Stomach smooth muscle (tissue), 2 donors: ENCODE measurements around the gene ADAMTSL2.

Source experiments
- H3K27ac ChIP-seq: one replicate; pipeline ENCODE4 v1.7.0; 2013; ENCODE audit warnings: mild to moderate bottlenecking, low read length, inconsistent platforms
- H3K27me3 ChIP-seq, 2 donors: one replicate each; pipeline ENCODE4 v1.7.0; 2013; ENCODE audit warnings: low read length in 2 of 2; ENCODE audit not compliant: insufficient read depth in 2 of 2, control insufficient read depth in 1 of 2
- H3K36me3 ChIP-seq, 2 donors: one replicate each; pipeline ENCODE4 v1.7.0; 2013; ENCODE audit warnings: low read length in 2 of 2; ENCODE audit not compliant: control insufficient read depth in 2 of 2, insufficient read depth in 2 of 2
- H3K4me1 ChIP-seq: one replicate; pipeline ENCODE4 v1.7.0; 2013; ENCODE audit warnings: low read length; ENCODE audit not compliant: control insufficient read depth, insufficient read depth
- H3K4me3 ChIP-seq, 2 donors: one replicate each; pipeline ENCODE4 v1.7.0; 2013; ENCODE audit warnings: low read length in 2 of 2
- H3K9ac ChIP-seq, 2 donors: one replicate each; pipeline ENCODE4 v1.7.0; 2013; ENCODE audit warnings: low read length in 2 of 2, mild to moderate bottlenecking in 1 of 2
- H3K9me3 ChIP-seq, 2 donors: one replicate each; pipeline ENCODE4 v1.7.0; 2013; ENCODE audit warnings: low read length in 2 of 2; ENCODE audit not compliant: control insufficient read depth in 2 of 2
- donor health status: healthy.
- donor health status: Pancreatic carcinoma.

ADAMTSL2 gene

GRCh38 chr9:133553123-133553522 lies 18.6 kb downstream of the ADAMTSL2 start:
- Histone ChIP-seq H3K36me3 (peaks cover 0 to 2% of the 10 kb centered on the region in 2 donors), H3K9me3 (no peaks in the 10 kb centered on the region), H3K27me3 (peaks cover 0 to 4% of the 10 kb centered on the region in 2 donors), H3K9ac (no peak overlapping the region), H3K4me1 (peaks cover 5% of the 10 kb centered on the region), H3K4me3 (no peak overlapping the region), H3K27ac (no peak overlapping the region)

DNA sequence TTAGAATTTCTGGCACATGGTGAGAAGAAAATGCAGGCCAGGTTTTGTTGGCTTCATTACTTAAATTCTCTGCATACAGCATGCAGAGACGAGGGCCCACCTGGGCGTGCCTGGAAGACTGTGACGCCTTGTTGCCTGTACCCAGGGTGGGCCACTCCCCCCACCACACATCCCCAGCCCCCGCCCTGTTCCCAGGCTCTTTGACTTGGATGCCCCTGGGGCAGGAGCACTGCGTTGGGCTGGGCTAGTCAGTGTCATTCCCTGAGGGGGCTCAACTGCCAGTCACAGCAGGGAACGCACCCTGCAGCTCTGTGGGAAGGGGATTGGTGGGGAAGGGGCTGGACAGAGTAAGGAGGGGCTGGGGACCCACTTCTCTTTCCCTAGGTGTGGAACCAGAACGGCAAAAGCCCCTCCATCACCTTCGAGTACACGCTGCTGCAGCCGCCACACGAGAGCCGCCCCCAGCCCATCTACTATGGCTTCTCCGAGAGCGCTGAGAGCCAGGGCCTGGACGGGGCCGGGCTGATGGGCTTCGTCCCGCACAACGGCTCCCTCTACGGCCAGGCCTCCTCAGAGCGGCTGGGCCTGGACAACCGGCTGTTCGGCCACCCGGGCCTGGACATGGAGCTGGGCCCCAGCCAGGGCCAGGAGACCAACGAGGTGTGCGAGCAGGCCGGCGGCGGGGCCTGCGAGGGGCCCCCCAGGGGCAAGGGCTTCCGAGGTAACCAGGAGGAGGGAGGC lies 19.6 kb downstream of the ADAMTSL2 start:
- peaks cover 11% of the 10 kb centered on the region for H3K4me1 ChIP-seq
- no peak overlapping the region for H3K4me3 ChIP-seq
- H3K27ac ChIP-seq = no peak overlapping the region
- H3K27me3 ChIP-seq = peaks cover 0 to 4% of the 10 kb centered on the region in 2 donors
- H3K9ac ChIP-seq = no peak overlapping the region
- no peaks in the 10 kb centered on the region for H3K9me3 ChIP-seq
- peaks cover 0 to 2% of the 10 kb centered on the region in 2 donors for H3K36me3 ChIP-seq

DNA sequence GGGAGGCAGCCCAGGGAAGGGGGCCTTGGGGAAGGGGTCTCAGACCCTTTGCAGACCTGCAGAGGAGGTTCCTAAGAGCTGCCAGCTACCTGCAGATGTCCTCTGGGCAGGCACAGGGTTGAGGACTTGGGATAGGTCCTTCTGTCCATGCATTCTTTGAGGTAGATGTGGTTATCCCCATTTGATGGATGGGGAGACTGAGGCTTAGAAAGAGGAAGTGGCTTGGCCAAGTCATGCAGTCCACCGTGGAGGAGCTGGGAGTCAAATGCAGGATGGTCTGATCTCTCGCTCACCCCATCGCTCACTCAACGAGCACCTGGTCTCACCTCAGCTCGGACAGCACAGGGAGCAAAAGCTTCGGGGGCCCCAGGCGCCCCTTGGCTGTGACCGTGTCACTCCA lies 20.2 kb downstream of the ADAMTSL2 start:
- no peak overlapping the region for H3K27ac ChIP-seq
- no peak overlapping the region for H3K4me3 ChIP-seq
- no peaks in the 10 kb centered on the region for H3K9me3 ChIP-seq
- peaks cover 0 to 4% of the 10 kb centered on the region in 2 donors for H3K27me3 ChIP-seq
- peaks cover 11% of the 10 kb centered on the region for H3K4me1 ChIP-seq
- H3K9ac ChIP-seq = no peak overlapping the region
- peaks cover 0 to 2% of the 10 kb centered on the region in 2 donors for H3K36me3 ChIP-seq

- Histone ChIP-seq H3K4me1 (peaks cover 22% of the 10 kb centered on the region), H3K9ac (no peak overlapping the region), H3K9me3 (no peaks in the 10 kb centered on the region), H3K27ac (no peak overlapping the region), H3K36me3 (no peaks in the 10 kb centered on the region), H3K4me3 (no peak overlapping the region), H3K27me3 (peaks cover 0 to 4% of the 10 kb centered on the region in 2 donors)
These were observed 21.9 kb downstream of the ADAMTSL2 start for GRCh38 chr9:133556354-133556753.

GRCh38 chr9:133557581-133557980 lies 23.1 kb downstream of the ADAMTSL2 start:
- no peaks in the 10 kb centered on the region for H3K36me3 ChIP-seq
- no peak overlapping the region for H3K9ac ChIP-seq
- no peaks in the 10 kb centered on the region for H3K9me3 ChIP-seq
- H3K4me3 ChIP-seq = no peak overlapping the region
- H3K27me3 ChIP-seq = peaks cover 0 to 4% of the 10 kb centered on the region in 2 donors
- no peak overlapping the region for H3K27ac ChIP-seq
- peaks cover 22% of the 10 kb centered on the region for H3K4me1 ChIP-seq

DNA sequence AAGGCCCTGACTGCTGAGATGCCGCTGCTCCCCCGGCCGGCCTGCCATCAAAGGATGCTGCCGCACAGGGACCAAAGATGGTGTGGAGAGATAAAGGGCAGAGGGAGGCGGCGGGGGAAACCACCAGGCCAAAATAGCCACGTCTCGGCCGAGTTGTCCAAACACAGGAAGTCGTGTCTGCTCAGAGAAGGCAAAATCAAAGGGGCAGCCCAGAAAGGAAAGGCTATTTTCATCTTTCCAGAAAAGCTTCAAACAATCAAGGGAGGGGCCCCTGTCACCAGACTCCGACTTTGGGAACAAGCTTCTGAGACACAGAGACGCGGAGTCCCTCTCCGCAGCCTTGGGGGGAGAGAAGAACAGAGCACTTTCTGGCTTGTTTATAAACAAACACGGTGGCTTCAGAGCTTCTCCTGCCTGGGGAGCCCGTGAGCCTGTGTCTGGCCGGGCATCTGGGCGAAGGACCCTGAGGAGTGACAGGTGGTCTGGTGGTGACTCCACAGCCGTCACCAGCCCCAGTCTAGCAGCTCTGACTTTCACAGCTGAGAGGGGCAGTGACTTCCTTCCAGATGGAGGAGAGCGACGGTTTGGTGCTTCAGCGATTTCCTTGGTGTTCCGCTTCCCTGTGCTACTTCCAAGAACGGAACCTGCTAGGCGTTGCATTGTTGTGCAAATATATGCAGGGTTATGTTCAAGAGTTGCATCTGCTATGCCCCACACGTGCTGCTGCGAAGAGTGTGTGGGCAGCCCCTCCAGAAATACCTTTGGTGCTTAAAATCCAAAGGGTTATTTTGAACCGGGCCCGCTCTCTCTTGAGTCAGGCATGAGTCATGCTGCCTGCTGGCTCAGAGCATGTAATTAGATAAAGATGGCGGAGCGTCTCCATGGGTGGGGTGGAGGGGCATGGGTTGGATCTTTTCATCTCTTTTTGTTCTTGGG lies 24.0 kb downstream of the ADAMTSL2 start:
- Histone ChIP-seq H3K27ac (peak overlapping the region; percentile 11), H3K4me3 (peak overlapping the region in 1 of 2 donors; percentile 22), H3K4me1 (peaks cover 30% of the 10 kb centered on the region), H3K27me3 (peaks cover 3 to 4% of the 10 kb centered on the region in 2 donors), H3K36me3 (no peaks in the 10 kb centered on the region), H3K9me3 (no peaks in the 10 kb centered on the region), H3K9ac (no peak overlapping the region)

DNA sequence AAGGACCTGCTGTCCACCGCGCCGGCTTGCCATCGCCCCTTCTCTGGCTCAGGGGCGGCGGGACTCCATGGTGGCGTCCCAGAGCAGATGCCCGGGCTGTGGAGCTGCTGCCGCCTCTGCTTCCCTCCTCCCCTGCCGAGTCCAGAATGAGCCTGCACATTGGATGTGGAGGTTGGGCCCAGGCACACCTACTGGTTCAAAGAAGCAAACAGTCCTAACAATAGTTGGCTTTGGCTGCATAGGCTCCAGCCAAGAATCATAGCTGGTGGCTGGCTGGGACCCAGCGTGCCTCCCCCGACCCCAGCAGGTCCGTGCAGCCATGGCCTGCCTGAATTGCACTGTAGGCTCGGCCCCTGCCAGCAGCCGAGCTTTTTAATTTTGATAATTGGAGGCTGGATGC lies 25.8 kb downstream of the ADAMTSL2 start:
- H3K9me3 ChIP-seq = no peaks in the 10 kb centered on the region
- H3K9ac ChIP-seq = no peak overlapping the region
- H3K4me1 ChIP-seq = peaks cover 38% of the 10 kb centered on the region
- no peak overlapping the region for H3K4me3 ChIP-seq
- H3K27ac ChIP-seq = no peak overlapping the region
- peaks cover 0 to 3% of the 10 kb centered on the region in 2 donors for H3K27me3 ChIP-seq
- H3K36me3 ChIP-seq = no peaks in the 10 kb centered on the region

DNA sequence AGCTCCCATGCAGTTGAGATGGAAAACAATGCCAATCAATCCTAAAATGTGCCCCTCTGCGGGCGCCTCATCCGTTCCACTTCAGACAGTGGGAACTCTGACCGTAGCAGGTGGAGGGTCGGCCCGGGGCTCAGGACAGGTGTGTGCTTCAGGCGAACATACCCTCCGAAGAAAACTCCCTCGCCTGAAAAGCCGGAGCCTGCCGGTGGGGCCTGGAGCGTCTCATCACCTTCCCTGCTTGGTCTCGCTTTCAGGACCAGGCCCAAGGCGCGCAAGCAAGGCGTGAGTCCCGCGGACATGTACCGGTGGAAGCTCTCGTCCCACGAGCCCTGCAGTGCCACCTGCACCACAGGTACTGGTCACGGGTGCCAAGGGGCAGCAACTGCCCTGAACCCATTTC lies 26.4 kb downstream of the ADAMTSL2 start:
- no peaks in the 10 kb centered on the region for H3K36me3 ChIP-seq
- H3K4me1 ChIP-seq = peaks cover 44% of the 10 kb centered on the region
- peaks cover 0 to 3% of the 10 kb centered on the region in 2 donors for H3K27me3 ChIP-seq
- H3K9ac ChIP-seq = no peak overlapping the region
- no peak overlapping the region for H3K27ac ChIP-seq
- H3K4me3 ChIP-seq = no peak overlapping the region
- H3K9me3 ChIP-seq = no peaks in the 10 kb centered on the region

DNA sequence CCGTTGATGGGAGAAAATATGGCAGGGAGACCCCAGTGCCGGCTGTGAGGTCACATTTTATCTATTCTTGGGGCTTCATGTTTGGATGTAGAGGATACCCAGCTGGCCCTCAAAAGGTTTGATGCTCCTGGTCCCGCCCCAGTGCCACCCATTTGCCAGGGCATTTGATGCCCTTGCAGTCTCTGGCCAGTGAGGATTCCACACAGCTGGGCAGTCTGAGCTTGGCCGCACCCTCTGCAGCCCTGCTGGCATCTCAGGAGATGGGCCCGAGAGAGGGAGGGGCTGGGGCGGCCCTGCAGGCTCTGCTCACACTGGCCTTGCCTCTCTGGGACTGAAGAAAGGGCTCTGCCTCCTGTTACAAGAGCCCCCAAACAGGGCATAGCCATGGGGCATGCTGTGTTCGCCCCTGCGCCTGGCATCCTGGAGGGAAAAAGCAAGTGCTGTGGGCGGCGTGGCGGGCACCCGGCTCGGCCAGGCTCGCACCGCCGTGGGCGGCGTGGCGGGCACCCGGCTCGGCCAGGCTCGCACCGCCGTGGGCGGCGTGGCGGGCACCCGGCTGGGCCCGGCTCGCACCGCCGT lies 27.6 kb downstream of the ADAMTSL2 start:
- Histone ChIP-seq H3K4me1 (peaks cover 45% of the 10 kb centered on the region), H3K9ac (no peak overlapping the region), H3K9me3 (no peaks in the 10 kb centered on the region), H3K27ac (no peak overlapping the region), H3K27me3 (peaks cover 0 to 3% of the 10 kb centered on the region in 2 donors), H3K4me3 (no peak overlapping the region), H3K36me3 (no peaks in the 10 kb centered on the region)

DNA sequence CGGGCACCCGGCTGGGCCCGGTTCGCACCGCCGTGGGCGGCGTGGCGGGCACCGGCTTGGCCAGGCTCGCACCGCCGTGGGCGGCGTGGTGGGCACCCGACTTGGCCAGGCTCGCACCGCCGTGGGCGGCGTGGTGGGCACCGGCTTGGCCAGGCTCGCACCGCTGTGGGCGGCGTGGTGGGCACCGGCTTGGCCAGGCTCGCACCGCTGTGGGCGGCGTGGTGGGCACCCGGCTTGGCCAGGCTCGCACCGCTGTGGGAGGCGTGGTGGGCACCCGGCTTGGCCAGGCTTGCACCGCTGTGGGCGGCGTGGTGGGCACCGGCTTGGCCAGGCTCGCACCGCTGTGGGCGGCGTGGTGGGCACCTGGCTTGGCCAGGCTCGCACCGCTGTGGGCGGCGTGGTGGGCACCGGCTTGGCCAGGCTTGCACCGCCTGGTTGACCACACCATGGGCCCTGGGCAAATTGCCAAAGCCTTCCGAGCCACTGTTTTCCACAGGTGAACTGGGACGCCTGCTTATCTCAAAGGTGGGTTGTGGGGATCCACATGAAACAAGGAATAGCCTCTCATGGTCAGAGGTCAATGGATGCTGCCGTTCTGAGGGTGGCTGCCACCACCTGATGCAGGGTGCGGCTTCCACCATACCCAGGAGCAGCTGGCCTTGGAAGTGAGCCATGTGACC lies 28.2 kb downstream of the ADAMTSL2 start:
- peaks cover 43% of the 10 kb centered on the region for H3K4me1 ChIP-seq
- H3K4me3 ChIP-seq = no peak overlapping the region
- H3K27me3 ChIP-seq = peaks cover 0 to 3% of the 10 kb centered on the region in 2 donors
- no peaks in the 10 kb centered on the region for H3K36me3 ChIP-seq
- H3K9ac ChIP-seq = no peak overlapping the region
- no peak overlapping the region for H3K27ac ChIP-seq
- no peaks in the 10 kb centered on the region for H3K9me3 ChIP-seq
